Smooth muscle cell (in vitro differentiated cells): Measurements from ENCODE around the gene ATP6AP1. TPM values are rescaled to one million over a fixed set of nuclear protein-coding genes. Genes with fewer than 3 reads are reported as not detected.

Experiments used
- DNase-seq: peaks from one replicate; lab custom pipeline; 2025; ENCODE audit not compliant: unreplicated experiment; lab: John Stamatoyannopoulos, UW
- H2AFZ ChIP-seq: fragments of 200-600 bp; sonication (generic); 2 replicates; pipeline ENCODE4 v1.6.0; 2016; ENCODE audit warnings: antibody characterized with exemption, low read depth, mild to moderate bottlenecking
- H3F3A ChIP-seq: fragments of 200-600 bp; sonication (generic); 2 replicates; pipeline ENCODE4 v1.6.0; 2017; ENCODE audit warnings: antibody characterized with exemption, low read depth
- H3K27ac ChIP-seq: fragments of 200-600 bp; sonication (generic); 2 replicates; pipeline ENCODE4 v1.5.1; 2016; ENCODE audit warnings: low read depth, mild to moderate bottlenecking
- H3K27me3 ChIP-seq: fragments of 200-600 bp; sonication (generic); 2 replicates; pipeline ENCODE4 v1.6.1; 2016; ENCODE audit warnings: low read depth, mild to moderate bottlenecking
- H3K36me3 ChIP-seq: fragments of 200-600 bp; sonication (generic); 2 replicates; pipeline ENCODE4 v1.5.1; 2016; ENCODE audit warnings: low read depth
- H3K4me1 ChIP-seq: fragments of 200-600 bp; sonication (generic); 2 replicates; pipeline ENCODE4 v1.5.1; 2016; ENCODE audit warnings: low read depth
- H3K4me2 ChIP-seq: fragments of 200-600 bp; sonication (generic); 2 replicates; pipeline ENCODE4 v1.6.0; 2016; ENCODE audit warnings: mild to moderate bottlenecking
- H3K4me3 ChIP-seq: fragments of 200-600 bp; sonication (generic); 2 replicates; pipeline ENCODE4 v1.5.1; 2016; ENCODE audit warnings: mild to moderate bottlenecking
- H3K79me2 ChIP-seq: fragments of 200-600 bp; sonication (generic); 2 replicates; pipeline ENCODE4 v1.6.0; 2016; ENCODE audit warnings: low read depth, mild to moderate bottlenecking
- H3K9ac ChIP-seq: fragments of 200-600 bp; sonication (generic); 2 replicates; pipeline ENCODE4 v1.6.0; 2016; ENCODE audit warnings: low read depth
- H3K9me3 ChIP-seq: fragments of 200-600 bp; sonication (generic); replicated peaks from 2 replicates; pipeline ENCODE4 v1.5.1; 2016; ENCODE audit warnings: low read depth
- H4K20me1 ChIP-seq: fragments of 200-600 bp; sonication (generic); 2 replicates; pipeline ENCODE4 v1.6.0; 2016; ENCODE audit warnings: low read depth
- WGBS: methylation state at CpG from one replicate; pipeline ENCODE4 v1.1.7; 2016; ENCODE audit warnings: low lambda C conversion rate; 5-methylcytosine and 5-hydroxymethylcytosine counted together
- polyA plus RNA-seq: library from polyadenylated mRNA; unstranded; fragments of >200 nt; fragmentation: Nextera tagmentation; extraction: Ambion mirVana; gene quantifications from 2 replicates; pipeline ENCODE4 v1.2.1, GENCODE V29; 2016
- total RNA-seq: library from RNA; depleted of rRNA; stranded (reverse); fragments of >200 nt; gene quantifications from 2 replicates; pipeline ENCODE4 v1.2.3, GENCODE V29; 2014
- TF ChIP-seq, protein P1 (sequence below): fragments of 200-600 bp; sonication (generic); IDR thresholded peaks from 2 replicates; pipeline ENCODE4 v1.5.1; 2017; ENCODE audit warnings: borderline replicate concordance, mild to moderate bottlenecking, antibody characterized with exemption; ENCODE audit not compliant: insufficient read depth, poor library complexity, severe bottlenecking

Gene ATP6AP1
- total and polyA plus RNA-seq, 2 experiments from 2014 or later, result 104 to 193 TPM

DNA sequence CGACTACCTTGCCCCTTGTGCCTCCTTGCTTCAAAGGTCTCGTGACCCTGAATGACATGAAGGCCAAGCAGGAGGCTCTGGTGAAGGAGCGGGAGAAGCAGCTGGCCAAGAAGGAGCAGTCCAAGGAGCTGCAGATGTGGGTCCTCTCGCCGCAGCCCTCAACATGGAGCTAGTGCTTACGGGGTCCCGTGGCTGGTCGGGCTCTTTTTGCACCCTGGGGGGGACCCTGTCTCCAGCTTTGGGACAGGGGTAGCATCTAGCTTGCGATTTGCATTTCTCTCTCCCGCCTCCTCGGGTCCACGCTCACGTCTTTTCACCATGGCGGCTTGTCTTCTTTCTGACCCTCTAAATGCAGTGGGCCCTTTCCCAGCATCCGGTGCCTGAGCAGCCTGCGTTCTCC is 17.3 kb downstream of the ATP6AP1 start:
- 92% methylated on average over 16 of the region's 16 CpGs for WGBS
- no peak for DNase-seq
- H3K27me3 ChIP-seq, result no peaks in the 10 kb centered on the region
- no peak overlapping the region for H2AFZ ChIP-seq
- TF ChIP-seq, protein P1, sequence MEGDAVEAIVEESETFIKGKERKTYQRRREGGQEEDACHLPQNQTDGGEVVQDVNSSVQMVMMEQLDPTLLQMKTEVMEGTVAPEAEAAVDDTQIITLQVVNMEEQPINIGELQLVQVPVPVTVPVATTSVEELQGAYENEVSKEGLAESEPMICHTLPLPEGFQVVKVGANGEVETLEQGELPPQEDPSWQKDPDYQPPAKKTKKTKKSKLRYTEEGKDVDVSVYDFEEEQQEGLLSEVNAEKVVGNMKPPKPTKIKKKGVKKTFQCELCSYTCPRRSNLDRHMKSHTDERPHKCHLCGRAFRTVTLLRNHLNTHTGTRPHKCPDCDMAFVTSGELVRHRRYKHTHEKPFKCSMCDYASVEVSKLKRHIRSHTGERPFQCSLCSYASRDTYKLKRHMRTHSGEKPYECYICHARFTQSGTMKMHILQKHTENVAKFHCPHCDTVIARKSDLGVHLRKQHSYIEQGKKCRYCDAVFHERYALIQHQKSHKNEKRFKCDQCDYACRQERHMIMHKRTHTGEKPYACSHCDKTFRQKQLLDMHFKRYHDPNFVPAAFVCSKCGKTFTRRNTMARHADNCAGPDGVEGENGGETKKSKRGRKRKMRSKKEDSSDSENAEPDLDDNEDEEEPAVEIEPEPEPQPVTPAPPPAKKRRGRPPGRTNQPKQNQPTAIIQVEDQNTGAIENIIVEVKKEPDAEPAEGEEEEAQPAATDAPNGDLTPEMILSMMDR, result no peak
- H3K79me2 ChIP-seq, result peaks cover 19% of the 10 kb centered on the region
- H3F3A ChIP-seq, result no peaks in the 10 kb centered on the region
- no peak overlapping the region for H3K27ac ChIP-seq
- no peaks in the 10 kb centered on the region for H3K9me3 ChIP-seq
- H3K4me1 ChIP-seq, result peaks cover 6% of the 10 kb centered on the region
- no peak overlapping the region for H3K4me3 ChIP-seq
- no peaks in the 10 kb centered on the region for H4K20me1 ChIP-seq
- H3K4me2 ChIP-seq, result no peak overlapping the region
- no peaks in the 10 kb centered on the region for H3K36me3 ChIP-seq
- H3K9ac ChIP-seq, result no peak overlapping the region

DNA sequence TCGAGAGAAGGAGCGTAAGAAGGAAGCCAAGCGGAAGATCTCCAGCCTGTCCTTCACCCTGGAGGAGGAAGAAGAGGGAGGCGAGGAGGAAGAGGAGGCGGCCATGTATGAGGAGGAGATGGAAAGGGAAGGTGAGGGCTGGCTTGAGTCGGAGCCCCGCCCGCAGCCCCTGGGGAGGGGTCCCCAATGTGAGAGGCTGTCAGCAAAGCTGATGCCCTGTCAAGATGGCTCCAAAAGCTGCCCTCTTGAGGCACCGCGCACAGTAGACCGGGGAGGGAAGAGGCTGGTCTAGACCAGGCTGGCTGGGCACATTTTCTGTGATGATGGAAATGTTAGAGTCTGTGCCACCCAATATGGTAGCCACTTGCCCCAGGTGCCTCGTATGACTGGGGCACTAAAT is 18.0 kb downstream of the ATP6AP1 start:
- H3F3A ChIP-seq, result no peaks in the 10 kb centered on the region
- 93% methylated on average over 12 of the region's 12 CpGs for WGBS
- H3K27me3 ChIP-seq, result no peaks in the 10 kb centered on the region
- no peaks in the 10 kb centered on the region for H3K36me3 ChIP-seq
- peaks cover 16% of the 10 kb centered on the region for H3K79me2 ChIP-seq
- H4K20me1 ChIP-seq, result no peaks in the 10 kb centered on the region
- H3K9ac ChIP-seq, result no peak overlapping the region
- no peak overlapping the region for H3K4me3 ChIP-seq
- H2AFZ ChIP-seq, result no peak overlapping the region
- H3K9me3 ChIP-seq, result no peaks in the 10 kb centered on the region
- no peak overlapping the region for H3K4me2 ChIP-seq
- peaks cover 6% of the 10 kb centered on the region for H3K4me1 ChIP-seq
- no peak overlapping the region for H3K27ac ChIP-seq
- TF ChIP-seq, protein P1, result no peak
- DNase-seq, result no peak

DNA sequence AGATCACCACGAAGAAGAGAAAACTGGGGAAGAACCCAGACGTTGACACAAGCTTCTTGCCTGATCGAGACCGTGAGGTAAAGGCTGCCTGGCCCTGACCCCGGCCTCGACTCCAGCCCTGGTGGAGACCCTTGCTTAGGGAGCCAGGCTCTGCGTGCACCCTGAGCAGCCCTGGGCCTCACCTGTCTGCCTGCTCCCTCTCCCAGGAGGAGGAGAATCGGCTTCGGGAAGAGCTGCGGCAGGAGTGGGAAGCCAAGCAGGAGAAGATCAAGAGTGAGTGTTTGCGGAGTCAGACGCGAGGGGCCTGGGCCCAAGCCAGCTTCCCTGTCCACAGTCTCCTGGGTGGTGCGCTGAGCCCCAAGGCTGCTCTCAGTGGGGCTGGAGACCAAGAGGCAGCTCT is 20.0 kb downstream of the ATP6AP1 start:
- H3K27ac ChIP-seq, result no peak overlapping the region
- no peaks in the 10 kb centered on the region for H4K20me1 ChIP-seq
- H3K4me2 ChIP-seq, result no peak overlapping the region
- no peaks in the 10 kb centered on the region for H3K9me3 ChIP-seq
- H3K36me3 ChIP-seq, result no peaks in the 10 kb centered on the region
- WGBS, result 92% methylated on average over 14 of the region's 14 CpGs
- peaks cover 6% of the 10 kb centered on the region for H3K4me1 ChIP-seq
- no peaks in the 10 kb centered on the region for H3K27me3 ChIP-seq
- H3K9ac ChIP-seq, result no peak overlapping the region
- H2AFZ ChIP-seq, result no peak overlapping the region
- DNase-seq, result no peak
- TF ChIP-seq, protein P1, result no peak
- H3F3A ChIP-seq, result no peaks in the 10 kb centered on the region
- no peak overlapping the region for H3K4me3 ChIP-seq
- peaks cover 16% of the 10 kb centered on the region for H3K79me2 ChIP-seq

DNA sequence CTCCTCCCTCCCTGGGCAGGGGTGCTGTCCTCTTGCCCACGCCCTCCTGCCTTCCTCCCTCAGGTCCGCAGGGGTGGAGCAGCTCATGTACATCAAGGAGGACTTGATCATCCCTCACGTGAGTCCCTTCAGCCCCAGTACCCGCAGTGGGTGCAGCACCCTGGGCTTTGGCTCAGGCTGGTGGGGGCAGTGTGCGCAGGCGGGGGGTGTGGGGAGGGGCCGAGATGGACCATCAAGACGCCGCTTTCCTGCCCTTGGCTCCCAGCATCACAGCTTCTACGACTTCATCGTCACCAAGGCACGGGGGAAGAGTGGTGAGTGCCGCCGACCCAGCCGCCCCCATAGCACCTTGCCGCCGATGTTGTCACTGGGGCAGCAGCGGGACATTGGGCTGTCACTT is 21.1 kb downstream of the ATP6AP1 start:
- Histone ChIP-seq H3F3A (no peaks in the 10 kb centered on the region), H3K9ac (no peak overlapping the region), H3K27me3 (no peaks in the 10 kb centered on the region), H3K9me3 (no peaks in the 10 kb centered on the region), H3K79me2 (peaks cover 13% of the 10 kb centered on the region), H2AFZ (no peak overlapping the region), H3K27ac (no peak overlapping the region), H3K4me3 (no peak overlapping the region), H3K4me2 (no peak overlapping the region), H3K4me1 (peaks cover 6% of the 10 kb centered on the region), H3K36me3 (no peaks in the 10 kb centered on the region), H4K20me1 (no peaks in the 10 kb centered on the region)
- WGBS, result 93% methylated on average over 18 of the region's 18 CpGs
- TF ChIP-seq, protein P1, result no peak
- DNase-seq, result no peak
